GM04504 (cell line): ENCODE results near the gene RORB.
A peak's percentile ranks its signal among the peaks of the same experiment; 100 is the strongest.

Experiments
- DNase-seq: peaks from one replicate; pipeline ENCODE4 v3.0.0-alpha.2; 2012; ENCODE audit warnings: low read depth

The RORB gene

GRCh38 chr9:74598874-74599273 is 101.7 kb downstream of the RORB start:
- DNase-seq, result no peak

GRCh38 chr9:74609671-74610405 is 112.7 kb downstream of the RORB start:
- no peak for DNase-seq

DNA sequence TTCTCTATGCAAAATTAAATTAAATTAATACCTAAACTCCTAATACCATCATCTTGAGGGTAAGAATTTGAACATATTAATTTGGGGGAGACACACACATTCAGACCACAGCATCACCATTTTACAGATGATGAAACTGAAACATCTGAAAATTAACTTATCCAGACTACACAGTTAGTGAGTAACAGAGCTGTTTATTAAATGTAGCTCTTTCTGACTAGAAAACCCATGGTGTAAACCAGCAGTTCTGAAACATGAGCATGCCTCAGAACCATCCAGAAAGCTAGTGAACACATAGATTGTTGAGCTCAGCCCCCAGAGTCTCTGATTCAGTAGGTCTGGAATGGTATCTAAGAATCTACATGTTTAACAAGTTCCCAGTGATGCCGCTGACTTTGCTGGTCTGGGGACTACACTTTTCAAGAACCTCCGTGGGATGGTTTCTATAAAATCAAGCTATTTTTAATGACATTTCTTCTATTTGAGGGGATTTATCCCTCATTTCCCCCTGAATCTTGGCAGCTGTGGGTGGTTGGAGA is 113.5 kb downstream of the RORB start:
- DNase-seq, result no peak

DNA sequence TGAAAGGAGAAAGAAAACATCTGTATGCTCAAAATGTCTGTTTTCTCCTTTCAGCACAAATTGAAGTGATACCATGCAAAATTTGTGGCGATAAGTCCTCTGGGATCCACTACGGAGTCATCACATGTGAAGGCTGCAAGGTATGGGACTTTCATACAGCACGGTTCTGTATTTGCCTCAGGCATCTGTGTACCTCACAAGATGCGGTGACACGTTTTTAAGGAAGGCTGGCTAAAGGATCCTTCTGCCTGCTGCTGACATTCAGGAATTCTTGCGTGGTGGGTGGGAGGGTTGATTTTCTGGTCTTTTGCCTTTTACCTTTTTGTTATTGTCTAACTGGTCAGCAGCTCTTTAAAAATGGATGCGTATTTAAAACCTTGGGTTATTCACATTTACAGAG is 133.1 kb downstream of the RORB start:
- DNase-seq, result no peak

DNA sequence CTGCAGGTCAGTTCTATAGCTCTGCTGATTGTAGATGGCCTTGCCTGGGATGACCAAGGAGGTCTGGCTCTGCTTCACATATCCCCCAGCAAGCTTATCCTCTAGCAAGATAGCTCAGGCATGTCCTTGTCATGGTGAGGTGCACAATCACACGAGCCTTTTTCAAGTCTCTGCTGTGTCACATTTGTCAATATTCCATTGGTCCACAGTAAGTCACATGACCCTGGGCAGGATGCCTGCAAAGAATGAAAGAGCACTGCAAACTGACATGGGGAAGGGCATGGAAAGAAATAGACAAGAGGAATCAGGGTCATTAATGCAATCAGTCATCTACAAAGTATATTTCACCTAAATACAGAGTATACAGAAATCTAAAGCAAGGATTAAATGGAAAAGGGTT is 142.0 kb downstream of the RORB start:
- DNase-seq, result no peak

DNA sequence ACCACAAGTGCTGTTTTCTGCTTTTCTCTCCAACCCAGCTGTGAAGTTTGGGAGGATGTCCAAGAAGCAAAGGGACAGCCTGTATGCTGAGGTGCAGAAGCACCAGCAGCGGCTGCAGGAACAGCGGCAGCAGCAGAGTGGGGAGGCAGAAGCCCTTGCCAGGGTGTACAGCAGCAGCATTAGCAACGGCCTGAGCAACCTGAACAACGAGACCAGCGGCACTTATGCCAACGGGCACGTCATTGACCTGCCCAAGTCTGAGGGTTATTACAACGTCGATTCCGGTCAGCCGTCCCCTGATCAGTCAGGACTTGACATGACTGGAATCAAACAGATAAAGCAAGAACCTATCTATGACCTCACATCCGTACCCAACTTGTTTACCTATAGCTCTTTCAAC is 145.2 kb downstream of the RORB start:
- no peak for DNase-seq

- DNase-seq, result no peak
Observed at GRCh38 chr9:74643303-74643923, 146.3 kb downstream of the RORB start.

DNA sequence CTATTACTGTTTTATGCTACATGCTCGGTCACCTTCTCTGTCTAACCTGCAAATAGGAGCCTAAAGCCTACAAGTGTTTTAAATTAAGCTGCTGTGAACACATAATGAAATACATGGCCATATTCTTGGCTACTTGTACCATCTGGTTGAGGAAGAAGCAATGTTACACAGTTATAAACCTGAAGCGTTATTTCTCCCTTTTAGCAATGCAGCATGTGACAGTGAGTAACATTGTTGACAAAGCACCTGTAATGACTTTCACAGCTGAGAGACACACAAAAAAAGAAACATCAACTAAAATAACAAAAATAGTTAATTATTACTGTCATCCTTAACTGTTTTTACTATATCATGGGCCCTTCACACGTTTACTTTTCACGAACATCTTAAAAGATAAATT is 146.9 kb downstream of the RORB start:
- DNase-seq, result no peak

DNA sequence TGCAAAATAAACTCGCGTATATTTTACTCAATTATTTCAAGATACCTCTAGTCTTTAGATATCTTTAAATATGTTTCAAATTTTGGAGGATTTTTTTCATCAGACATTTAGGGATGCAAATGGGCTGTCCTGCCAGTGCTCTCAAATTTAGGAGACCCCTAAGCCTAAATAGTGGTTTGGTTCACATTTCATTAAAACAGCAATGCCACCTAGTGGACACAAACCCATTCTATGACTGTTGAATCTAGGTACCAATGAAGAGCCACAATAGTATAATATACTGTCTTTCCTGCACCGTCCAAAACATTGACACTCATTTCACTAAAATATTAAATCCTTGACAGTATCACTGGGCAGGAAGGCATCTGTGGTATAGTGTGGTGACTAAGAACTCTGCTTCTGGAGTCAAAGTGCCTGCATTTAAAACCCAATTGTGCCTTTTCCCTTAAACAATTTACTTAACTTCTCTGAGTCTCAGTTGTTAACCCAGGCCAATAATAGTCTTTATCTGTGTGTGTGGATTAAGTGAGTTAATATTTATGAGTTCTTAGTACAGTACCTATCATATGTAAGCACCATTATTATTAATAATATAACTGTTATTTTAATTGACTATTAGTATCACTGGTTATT is 148.0 kb downstream of the RORB start:
- no peak for DNase-seq

- DNase-seq, result no peak
Observed at GRCh38 chr9:74653410-74654080, 156.4 kb downstream of the RORB start.

- DNase-seq, result no peak
Observed at GRCh38 chr9:74662674-74663073, 165.5 kb downstream of the RORB start.

DNA sequence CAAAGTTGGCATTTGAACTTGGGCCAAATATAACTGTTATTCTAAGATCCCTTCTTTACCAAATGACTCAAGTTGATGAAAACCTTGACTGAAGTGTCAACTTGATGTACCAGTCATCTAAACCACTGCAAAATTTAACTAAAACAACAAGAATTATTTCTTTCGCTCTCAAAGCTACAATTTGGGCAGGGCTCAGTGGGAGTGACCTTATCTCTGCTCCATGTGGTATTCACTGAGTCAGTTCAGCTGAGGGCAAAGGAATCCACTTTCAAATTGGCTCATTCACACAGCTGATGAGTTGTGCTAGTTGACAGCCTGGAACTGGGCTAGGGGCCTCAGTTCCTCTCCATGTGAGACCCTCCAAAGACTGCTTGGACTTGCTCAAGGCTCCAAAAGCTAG is 166.3 kb downstream of the RORB start:
- DNase-seq, result no peak

DNA sequence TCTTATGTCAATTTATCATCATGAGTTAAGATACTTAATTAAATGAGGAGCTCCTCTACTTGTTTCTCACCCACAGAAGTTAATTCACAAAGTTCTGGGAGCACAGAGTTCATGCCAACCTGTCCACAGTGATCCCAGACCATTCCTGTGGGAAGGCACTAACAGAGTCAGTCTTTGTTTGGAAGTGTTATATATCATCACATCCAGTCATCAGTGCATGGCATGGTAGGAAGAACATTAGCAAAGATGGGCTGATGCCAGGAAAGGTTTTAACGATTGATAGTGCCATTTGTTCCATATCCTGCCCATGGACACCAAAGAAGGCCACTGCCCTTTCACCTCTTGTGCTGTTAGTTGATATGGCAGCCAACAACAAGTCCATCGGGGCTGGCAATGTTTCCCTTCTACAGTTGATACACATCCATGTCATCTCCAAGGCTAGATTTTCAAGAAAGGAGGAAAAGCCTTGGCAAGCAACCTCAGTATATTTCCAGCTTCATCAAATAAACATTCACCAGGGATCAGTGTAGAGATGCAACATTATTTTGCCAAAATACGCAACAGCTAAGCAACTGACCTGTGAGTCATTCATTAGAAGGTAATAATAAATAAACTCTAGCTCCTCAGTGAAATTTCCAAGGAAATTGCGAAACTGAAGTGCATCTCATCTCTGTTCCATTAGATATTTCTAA is 169.6 kb downstream of the RORB start:
- DNase-seq, result peak; percentile 8

DNA sequence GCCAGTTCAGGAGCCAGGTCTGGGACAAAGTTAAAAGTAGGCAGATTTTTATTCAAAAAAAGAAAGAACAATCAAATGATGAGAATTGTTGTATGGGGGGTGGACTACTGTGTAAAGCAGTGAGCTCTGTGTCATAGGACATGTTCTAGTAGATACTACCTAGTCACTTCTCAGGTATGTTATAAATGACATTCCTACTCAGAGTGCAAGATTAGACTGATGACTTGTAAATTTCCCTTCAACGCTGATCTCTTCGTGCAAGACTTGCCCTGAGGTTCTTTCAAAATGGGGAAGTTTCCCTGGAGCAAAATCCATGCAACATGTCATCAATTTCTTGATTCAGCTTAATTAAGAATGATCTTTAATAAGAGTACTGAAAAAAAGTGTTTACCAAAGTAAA is 175.1 kb downstream of the RORB start:
- no peak for DNase-seq

GRCh38 chr9:74674077-74674476 is 176.9 kb downstream of the RORB start:
- no peak for DNase-seq

DNA sequence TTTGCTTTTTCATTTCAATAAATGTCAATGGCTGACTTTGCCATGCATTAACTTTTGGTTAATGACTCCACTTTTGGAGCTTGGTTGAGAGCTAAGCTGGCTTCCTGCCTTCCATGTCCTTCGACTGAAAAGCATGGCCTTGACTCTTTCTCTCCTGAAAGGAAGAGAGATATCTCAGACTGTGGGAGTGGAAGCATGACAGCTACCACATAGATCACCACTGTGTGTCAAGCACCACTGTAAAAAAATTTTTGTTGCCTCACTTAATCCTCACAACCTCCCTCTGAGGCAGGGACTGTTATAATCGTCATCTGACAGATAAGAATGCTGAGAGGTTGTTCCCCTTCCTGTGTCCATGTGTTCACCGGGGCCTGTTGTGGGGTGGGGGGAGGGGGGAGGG is 184.8 kb downstream of the RORB start:
- DNase-seq, result no peak

- no peak for DNase-seq
Observed at GRCh38 chr9:74683322-74683721, 186.2 kb downstream of the RORB start.

DNA sequence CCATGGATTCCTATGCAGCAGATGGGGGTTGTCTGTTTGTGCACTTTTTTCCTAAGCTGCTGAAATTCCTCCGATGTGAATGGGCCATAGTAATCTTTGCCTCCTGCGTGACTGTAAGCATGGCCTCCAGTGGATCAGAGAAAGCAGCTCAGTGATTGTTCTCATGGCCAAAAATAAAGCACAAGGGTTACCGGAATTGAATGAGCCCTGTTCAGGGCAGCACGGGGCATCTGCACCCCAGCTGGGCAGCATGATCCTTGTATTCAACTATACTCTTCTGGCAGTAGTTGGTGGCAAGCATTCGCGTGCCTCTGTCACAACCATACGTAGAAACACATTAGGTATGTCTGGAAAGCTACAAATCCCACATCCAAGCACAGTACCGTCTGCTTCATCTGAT is 193.9 kb downstream of the RORB start:
- DNase-seq, result no peak

DNA sequence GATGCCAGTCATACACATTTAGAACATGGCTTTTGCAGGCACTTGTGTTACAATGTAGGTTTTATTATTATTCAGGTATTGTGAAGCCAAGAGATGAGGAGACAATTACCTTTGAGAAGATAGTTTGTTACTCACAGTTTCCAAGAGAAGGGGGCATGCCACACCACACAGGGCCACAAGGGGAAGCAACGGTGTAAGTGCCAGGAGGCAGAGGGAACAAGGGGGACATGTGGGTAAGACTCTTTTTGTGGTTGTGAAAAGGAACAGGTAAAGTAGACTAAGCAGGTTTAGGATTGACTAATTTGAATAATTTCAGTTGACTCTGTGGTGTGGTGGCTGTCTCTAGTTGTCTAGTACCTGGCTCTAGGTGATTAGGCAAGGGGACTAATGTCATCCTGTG is 199.4 kb downstream of the RORB start:
- no peak for DNase-seq

DNA sequence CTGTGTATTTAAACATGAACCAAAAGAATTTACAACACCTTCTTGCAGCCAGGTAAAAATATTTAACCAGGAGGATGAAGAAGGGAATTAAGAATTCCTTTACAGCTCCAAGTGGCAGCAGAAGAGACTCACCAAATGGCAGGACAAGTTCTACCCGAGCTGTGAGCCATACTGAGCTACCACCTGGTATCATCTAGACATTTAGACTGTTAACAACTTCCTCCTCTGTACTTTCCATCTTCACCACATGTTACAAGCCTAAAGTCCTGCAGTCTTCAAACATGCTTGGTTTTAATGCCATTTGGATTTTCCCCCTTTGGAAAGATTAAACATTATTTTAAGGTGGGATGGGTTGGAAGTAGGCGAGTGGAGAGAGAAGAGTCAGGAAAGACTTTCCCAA is 200.4 kb downstream of the RORB start:
- DNase-seq, result no peak

GRCh38 chr9:74711341-74711740 is 214.2 kb downstream of the RORB start:
- DNase-seq, result no peak

GRCh38 chr9:74718709-74719108 is 221.6 kb downstream of the RORB start:
- DNase-seq, result no peak
